ENCODE results near the gene ACY1. TPM values are rescaled to one million over a fixed set of nuclear protein-coding genes. Genes with fewer than 3 reads are reported as not detected.

The ACY1 gene
- total RNA-seq, 4 donors from 2014 or later: 165 to 426 (median 250) TPM

GRCh38 chr3:51975852-51976549, 7.3 kb upstream of the ACY1 start:
- H3K36me3 ChIP-seq: no peaks in the 10 kb centered on the region
- H3K9me3 ChIP-seq: no peaks in the 10 kb centered on the region
- WGBS, 2 donors (ENCODE audit: low coverage in 1 of 2): 42 to 55% methylated on average over 12 to 46 of the region's 46 CpGs
- H3K4me3 ChIP-seq: peak overlapping the region in 3 of 4 donors; percentile 59 to 82 (median 64)
- TF ChIP-seq, protein P1, sequence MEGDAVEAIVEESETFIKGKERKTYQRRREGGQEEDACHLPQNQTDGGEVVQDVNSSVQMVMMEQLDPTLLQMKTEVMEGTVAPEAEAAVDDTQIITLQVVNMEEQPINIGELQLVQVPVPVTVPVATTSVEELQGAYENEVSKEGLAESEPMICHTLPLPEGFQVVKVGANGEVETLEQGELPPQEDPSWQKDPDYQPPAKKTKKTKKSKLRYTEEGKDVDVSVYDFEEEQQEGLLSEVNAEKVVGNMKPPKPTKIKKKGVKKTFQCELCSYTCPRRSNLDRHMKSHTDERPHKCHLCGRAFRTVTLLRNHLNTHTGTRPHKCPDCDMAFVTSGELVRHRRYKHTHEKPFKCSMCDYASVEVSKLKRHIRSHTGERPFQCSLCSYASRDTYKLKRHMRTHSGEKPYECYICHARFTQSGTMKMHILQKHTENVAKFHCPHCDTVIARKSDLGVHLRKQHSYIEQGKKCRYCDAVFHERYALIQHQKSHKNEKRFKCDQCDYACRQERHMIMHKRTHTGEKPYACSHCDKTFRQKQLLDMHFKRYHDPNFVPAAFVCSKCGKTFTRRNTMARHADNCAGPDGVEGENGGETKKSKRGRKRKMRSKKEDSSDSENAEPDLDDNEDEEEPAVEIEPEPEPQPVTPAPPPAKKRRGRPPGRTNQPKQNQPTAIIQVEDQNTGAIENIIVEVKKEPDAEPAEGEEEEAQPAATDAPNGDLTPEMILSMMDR (IDR thresholded peaks at IDR 0.05): peak in 1 of 5 experiments; percentile 12
- TF ChIP-seq POLR2AphosphoS5 (IDR thresholded peaks at IDR 0.05) (peak in 1 of 3 donors; percentile 5), EP300 (IDR thresholded peaks at IDR 0.05; ENCODE audit: low read depth) (no peak), POLR2A (IDR thresholded peaks at IDR 0.05) (no peak)
- peak; percentile 75 for DNase-seq
- intact Hi-C loops (cut with DNase I; ENCODE audit: low total_unique reads): no loop called here
- peak overlapping the region; percentile 95 to 97 (median 96) for H3K27ac ChIP-seq
- no peaks in the 10 kb centered on the region for H3K27me3 ChIP-seq
- peaks cover 6 to 36% (median 21%) of the 10 kb centered on the region in 4 donors for H3K4me1 ChIP-seq
- in situ Hi-C loops (cut with MboI; ENCODE audit: low pct_ligation_motif_present in 1 of 4, low pct_unique_long_range_greater_than_20kb in 1 of 4, low sequenced_read_pairs in 3 of 4): no loop called here

GRCh38 chr3:51977446-51978142, 5.7 kb upstream of the ACY1 start:
- in situ Hi-C loops (cut with MboI; ENCODE audit: low pct_ligation_motif_present in 1 of 4, low pct_unique_long_range_greater_than_20kb in 1 of 4, low sequenced_read_pairs in 3 of 4) (no loop called here), intact Hi-C loops (cut with DNase I; ENCODE audit: low total_unique reads) (no loop called here)
- H3K27me3 ChIP-seq: no peaks in the 10 kb centered on the region
- peaks cover 14 to 47% (median 32%) of the 10 kb centered on the region in 4 donors for H3K4me1 ChIP-seq
- WGBS, 2 donors (ENCODE audit: low coverage in 1 of 2): 93% methylated on average over 9 of the region's 9 CpGs; no CpG with 5 or more reads in 1 of the 2 donors
- no peak overlapping the region for H3K27ac ChIP-seq
- DNase-seq: no peak
- TF ChIP-seq POLR2A (IDR thresholded peaks at IDR 0.05) (no peak), POLR2AphosphoS5 (IDR thresholded peaks at IDR 0.05) (no peak), EP300 (IDR thresholded peaks at IDR 0.05; ENCODE audit: low read depth) (no peak)
- TF ChIP-seq, protein P1 (IDR thresholded peaks at IDR 0.05): no peak
- H3K36me3 ChIP-seq: no peaks in the 10 kb centered on the region
- no peak overlapping the region for H3K4me3 ChIP-seq
- no peaks in the 10 kb centered on the region for H3K9me3 ChIP-seq

GRCh38 chr3:51978143-51978502, 5.2 kb upstream of the ACY1 start:
- no peaks in the 10 kb centered on the region for H3K9me3 ChIP-seq
- H3K27me3 ChIP-seq: no peaks in the 10 kb centered on the region
- TF ChIP-seq, protein P1 (IDR thresholded peaks at IDR 0.05): no peak
- TF ChIP-seq EP300 (IDR thresholded peaks at IDR 0.05; ENCODE audit: low read depth) (no peak), POLR2AphosphoS5 (IDR thresholded peaks at IDR 0.05) (no peak), POLR2A (IDR thresholded peaks at IDR 0.05) (no peak)
- peaks cover 14 to 44% (median 33%) of the 10 kb centered on the region in 4 donors for H3K4me1 ChIP-seq
- H3K4me3 ChIP-seq: no peak overlapping the region
- no peak overlapping the region for H3K27ac ChIP-seq
- in situ Hi-C loops (cut with MboI; ENCODE audit: low pct_ligation_motif_present in 1 of 4, low pct_unique_long_range_greater_than_20kb in 1 of 4, low sequenced_read_pairs in 3 of 4) (no loop called here), intact Hi-C loops (cut with DNase I; ENCODE audit: low total_unique reads) (no loop called here)
- no peak for DNase-seq
- 86 to 90% methylated on average over 1 to 4 of the region's 4 CpGs for WGBS, 2 donors (ENCODE audit: low coverage in 1 of 2)
- H3K36me3 ChIP-seq: no peaks in the 10 kb centered on the region

DNA sequence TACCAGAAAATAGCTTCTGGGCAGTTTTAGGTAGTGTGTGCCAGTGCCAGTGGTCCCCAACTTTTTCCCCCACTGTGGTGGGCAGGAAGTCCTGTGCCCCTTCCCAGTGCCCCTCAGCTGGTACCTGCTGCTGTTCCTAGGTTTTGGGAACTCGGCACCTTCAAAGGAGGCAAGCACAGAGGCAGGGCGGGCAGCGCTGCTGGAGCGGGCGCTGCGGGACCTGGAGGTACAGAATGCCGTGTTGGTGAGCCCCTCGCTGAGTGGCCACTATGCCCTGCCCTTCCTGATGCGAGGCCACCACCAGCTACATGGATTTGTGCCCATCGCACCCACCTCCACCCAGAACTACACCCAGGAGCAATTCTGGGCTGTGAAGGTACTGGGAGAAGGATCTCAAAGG, 3.1 kb upstream of the ACY1 start:
- no peaks in the 10 kb centered on the region for H3K36me3 ChIP-seq
- intact Hi-C loops (cut with DNase I; ENCODE audit: low total_unique reads) (no loop called here), in situ Hi-C loops (cut with MboI; ENCODE audit: low pct_ligation_motif_present in 1 of 4, low pct_unique_long_range_greater_than_20kb in 1 of 4, low sequenced_read_pairs in 3 of 4) (no loop called here)
- no peak for DNase-seq
- TF ChIP-seq EP300 (IDR thresholded peaks at IDR 0.05; ENCODE audit: low read depth): no peak
- no peak for TF ChIP-seq POLR2AphosphoS5 (IDR thresholded peaks at IDR 0.05)
- H3K4me1 ChIP-seq: peaks cover 18 to 41% (median 31%) of the 10 kb centered on the region in 4 donors
- H3K4me3 ChIP-seq: no peak overlapping the region
- no peaks in the 10 kb centered on the region for H3K27me3 ChIP-seq
- H3K9me3 ChIP-seq: no peaks in the 10 kb centered on the region
- no peak overlapping the region for H3K27ac ChIP-seq
- WGBS, 2 donors (ENCODE audit: low coverage in 1 of 2): 98% methylated on average over 6 of the region's 10 CpGs; no CpG with 5 or more reads in 1 of the 2 donors
